GM18502 (cell line): ENCODE data around the gene RNU6-1.

Experiments
- ATAC-seq: cut with Tn5 transposase; IDR thresholded peaks from one replicate; pipeline ENCODE4 v1.9.1; 2021; ENCODE audit warnings: mild to moderate bottlenecking; ENCODE audit not compliant: unreplicated experiment, poor library complexity

The RNU6-1 gene

GRCh38 chr15:67859331-67859946 is 19.6 kb upstream of the RNU6-1 start:
- ATAC-seq, result no peak

GRCh38 chr15:67857220-67857619 is 17.4 kb upstream of the RNU6-1 start:
- ATAC-seq, result no peak

- no peak for ATAC-seq
These were observed 16.0 kb upstream of the RNU6-1 start for GRCh38 chr15:67855842-67856241.

- ATAC-seq, result no peak
These were observed 14.5 kb upstream of the RNU6-1 start for GRCh38 chr15:67854358-67854757.

GRCh38 chr15:67853454-67853853 is 13.6 kb upstream of the RNU6-1 start:
- ATAC-seq, result no peak

GRCh38 chr15:67852418-67852817 is 12.6 kb upstream of the RNU6-1 start:
- ATAC-seq, result no peak

- ATAC-seq, result no peak
These were observed 11.2 kb upstream of the RNU6-1 start for GRCh38 chr15:67850994-67851571.

- no peak for ATAC-seq
These were observed 10.5 kb upstream of the RNU6-1 start for GRCh38 chr15:67850336-67850735.

GRCh38 chr15:67849538-67849937 is 9.7 kb upstream of the RNU6-1 start:
- ATAC-seq, result no peak

- ATAC-seq, result no peak
These were observed 6.1 kb upstream of the RNU6-1 start for GRCh38 chr15:67845974-67846373.

- no peak for ATAC-seq
These were observed 3.9 kb upstream of the RNU6-1 start for GRCh38 chr15:67843571-67844387.

- no peak for ATAC-seq
These were observed 3.3 kb upstream of the RNU6-1 start for GRCh38 chr15:67843092-67843501.

GRCh38 chr15:67841513-67841762 is 1.6 kb upstream of the RNU6-1 start:
- no peak for ATAC-seq

GRCh38 chr15:67840749-67841512 is 1.1 kb upstream of the RNU6-1 start:
- no peak for ATAC-seq

- ATAC-seq, result peak; percentile 27
These were observed 331 bp downstream of the RNU6-1 start for GRCh38 chr15:67839499-67839928.

- no peak for ATAC-seq
These were observed 984 bp downstream of the RNU6-1 start for GRCh38 chr15:67838789-67839332.

GRCh38 chr15:67836955-67837354 is 2.9 kb downstream of the RNU6-1 start:
- ATAC-seq, result no peak

GRCh38 chr15:67836477-67836876 is 3.4 kb downstream of the RNU6-1 start:
- ATAC-seq, result no peak

GRCh38 chr15:67836134-67836455 is 3.8 kb downstream of the RNU6-1 start:
- no peak for ATAC-seq

GRCh38 chr15:67835297-67836133 is 4.3 kb downstream of the RNU6-1 start:
- ATAC-seq, result no peak
